Smooth muscle cell (in vitro differentiated cells): ENCODE data around the gene NPHS2. TPM values are rescaled to one million over a fixed set of nuclear protein-coding genes. Genes with fewer than 3 reads are reported as not detected.

Source experiments
- DNase-seq: peaks from one replicate; lab custom pipeline; 2025; ENCODE audit not compliant: unreplicated experiment; lab: John Stamatoyannopoulos, UW
- H2AFZ ChIP-seq: fragments of 200-600 bp; sonication (generic); 2 replicates; pipeline ENCODE4 v1.6.0; 2016; ENCODE audit warnings: antibody characterized with exemption, low read depth, mild to moderate bottlenecking
- H3F3A ChIP-seq: fragments of 200-600 bp; sonication (generic); 2 replicates; pipeline ENCODE4 v1.6.0; 2017; ENCODE audit warnings: antibody characterized with exemption, low read depth
- H3K27ac ChIP-seq: fragments of 200-600 bp; sonication (generic); 2 replicates; pipeline ENCODE4 v1.5.1; 2016; ENCODE audit warnings: low read depth, mild to moderate bottlenecking
- H3K27me3 ChIP-seq: fragments of 200-600 bp; sonication (generic); 2 replicates; pipeline ENCODE4 v1.6.1; 2016; ENCODE audit warnings: low read depth, mild to moderate bottlenecking
- H3K36me3 ChIP-seq: fragments of 200-600 bp; sonication (generic); 2 replicates; pipeline ENCODE4 v1.5.1; 2016; ENCODE audit warnings: low read depth
- H3K4me1 ChIP-seq: fragments of 200-600 bp; sonication (generic); 2 replicates; pipeline ENCODE4 v1.5.1; 2016; ENCODE audit warnings: low read depth
- H3K4me2 ChIP-seq: fragments of 200-600 bp; sonication (generic); 2 replicates; pipeline ENCODE4 v1.6.0; 2016; ENCODE audit warnings: mild to moderate bottlenecking
- H3K4me3 ChIP-seq: fragments of 200-600 bp; sonication (generic); 2 replicates; pipeline ENCODE4 v1.5.1; 2016; ENCODE audit warnings: mild to moderate bottlenecking
- H3K79me2 ChIP-seq: fragments of 200-600 bp; sonication (generic); 2 replicates; pipeline ENCODE4 v1.6.0; 2016; ENCODE audit warnings: low read depth, mild to moderate bottlenecking
- H3K9ac ChIP-seq: fragments of 200-600 bp; sonication (generic); 2 replicates; pipeline ENCODE4 v1.6.0; 2016; ENCODE audit warnings: low read depth
- H3K9me3 ChIP-seq: fragments of 200-600 bp; sonication (generic); replicated peaks from 2 replicates; pipeline ENCODE4 v1.5.1; 2016; ENCODE audit warnings: low read depth
- H4K20me1 ChIP-seq: fragments of 200-600 bp; sonication (generic); 2 replicates; pipeline ENCODE4 v1.6.0; 2016; ENCODE audit warnings: low read depth
- WGBS: methylation state at CpG from one replicate; pipeline ENCODE4 v1.1.7; 2016; ENCODE audit warnings: low lambda C conversion rate; 5-methylcytosine and 5-hydroxymethylcytosine counted together
- polyA plus RNA-seq: library from polyadenylated mRNA; unstranded; fragments of >200 nt; fragmentation: Nextera tagmentation; extraction: Ambion mirVana; gene quantifications from 2 replicates; pipeline ENCODE4 v1.2.1, GENCODE V29; 2016
- total RNA-seq: library from RNA; depleted of rRNA; stranded (reverse); fragments of >200 nt; gene quantifications from 2 replicates; pipeline ENCODE4 v1.2.3, GENCODE V29; 2014
- TF ChIP-seq, protein P1 (sequence below): fragments of 200-600 bp; sonication (generic); IDR thresholded peaks from 2 replicates; pipeline ENCODE4 v1.5.1; 2017; ENCODE audit warnings: borderline replicate concordance, mild to moderate bottlenecking, antibody characterized with exemption; ENCODE audit not compliant: insufficient read depth, poor library complexity, severe bottlenecking

The NPHS2 gene
- total and polyA plus RNA-seq, 2 experiments from 2014 or later = not detected

- 98% methylated on average over 6 of the region's 6 CpGs for WGBS
These were observed 11.6 kb upstream of the NPHS2 start for GRCh38 chr1:179587336-179587735.

GRCh38 chr1:179586107-179586823 lies 10.5 kb upstream of the NPHS2 start:
- 11% methylated on average over 45 of the region's 60 CpGs for WGBS
- H3K9ac ChIP-seq = peak overlapping the region; percentile 32
- no peak for DNase-seq

More at GRCh38 chr1:179587336-179587735, 11.6 kb upstream of the NPHS2 start:
- Histone ChIP-seq H3F3A (no peaks in the 10 kb centered on the region), H3K4me1 (peaks cover 5% of the 10 kb centered on the region), H2AFZ (no peak overlapping the region), H3K36me3 (no peaks in the 10 kb centered on the region), H3K27ac (no peak overlapping the region), H3K9ac (no peak overlapping the region), H3K4me2 (no peak overlapping the region), H4K20me1 (no peaks in the 10 kb centered on the region), H3K4me3 (no peak overlapping the region), H3K27me3 (peaks cover 11% of the 10 kb centered on the region), H3K79me2 (no peaks in the 10 kb centered on the region), H3K9me3 (no peaks in the 10 kb centered on the region)
- TF ChIP-seq, protein P1, sequence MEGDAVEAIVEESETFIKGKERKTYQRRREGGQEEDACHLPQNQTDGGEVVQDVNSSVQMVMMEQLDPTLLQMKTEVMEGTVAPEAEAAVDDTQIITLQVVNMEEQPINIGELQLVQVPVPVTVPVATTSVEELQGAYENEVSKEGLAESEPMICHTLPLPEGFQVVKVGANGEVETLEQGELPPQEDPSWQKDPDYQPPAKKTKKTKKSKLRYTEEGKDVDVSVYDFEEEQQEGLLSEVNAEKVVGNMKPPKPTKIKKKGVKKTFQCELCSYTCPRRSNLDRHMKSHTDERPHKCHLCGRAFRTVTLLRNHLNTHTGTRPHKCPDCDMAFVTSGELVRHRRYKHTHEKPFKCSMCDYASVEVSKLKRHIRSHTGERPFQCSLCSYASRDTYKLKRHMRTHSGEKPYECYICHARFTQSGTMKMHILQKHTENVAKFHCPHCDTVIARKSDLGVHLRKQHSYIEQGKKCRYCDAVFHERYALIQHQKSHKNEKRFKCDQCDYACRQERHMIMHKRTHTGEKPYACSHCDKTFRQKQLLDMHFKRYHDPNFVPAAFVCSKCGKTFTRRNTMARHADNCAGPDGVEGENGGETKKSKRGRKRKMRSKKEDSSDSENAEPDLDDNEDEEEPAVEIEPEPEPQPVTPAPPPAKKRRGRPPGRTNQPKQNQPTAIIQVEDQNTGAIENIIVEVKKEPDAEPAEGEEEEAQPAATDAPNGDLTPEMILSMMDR = no peak
- DNase-seq = no peak

GRCh38 chr1:179583771-179584320 lies 8.1 kb upstream of the NPHS2 start:
- 67% methylated on average over 5 of the region's 5 CpGs for WGBS
- Histone ChIP-seq H3F3A (no peaks in the 10 kb centered on the region), H3K4me3 (no peak overlapping the region), H4K20me1 (no peaks in the 10 kb centered on the region), H3K9ac (no peak overlapping the region), H3K36me3 (no peaks in the 10 kb centered on the region), H3K4me1 (peaks cover 5% of the 10 kb centered on the region), H3K27ac (no peak overlapping the region), H3K27me3 (peaks cover 6% of the 10 kb centered on the region), H3K4me2 (no peak overlapping the region), H3K79me2 (no peaks in the 10 kb centered on the region), H3K9me3 (no peaks in the 10 kb centered on the region), H2AFZ (no peak overlapping the region)
- no peak for DNase-seq
- TF ChIP-seq, protein P1 = no peak

More at GRCh38 chr1:179586107-179586823, 10.5 kb upstream of the NPHS2 start:
- no peak overlapping the region for H3K27ac ChIP-seq
- TF ChIP-seq, protein P1 = peak; percentile 48
- H3K9me3 ChIP-seq = no peaks in the 10 kb centered on the region
- peak overlapping the region; percentile 79 for H2AFZ ChIP-seq
- peak overlapping the region; percentile 56 for H3K4me3 ChIP-seq
- H3F3A ChIP-seq = no peaks in the 10 kb centered on the region
- no peaks in the 10 kb centered on the region for H4K20me1 ChIP-seq
- H3K27me3 ChIP-seq = peaks cover 6% of the 10 kb centered on the region
- H3K4me2 ChIP-seq = peak overlapping the region; percentile 85
- H3K36me3 ChIP-seq = no peaks in the 10 kb centered on the region
- peaks cover 5% of the 10 kb centered on the region for H3K4me1 ChIP-seq
- no peaks in the 10 kb centered on the region for H3K79me2 ChIP-seq
